Erythroblast (primary cell): ENCODE data around the gene ARHGEF6.

Experiments
- DNase-seq, 2 experiments: peaks; one replicate each; lab custom pipeline; 2025; lab: John Stamatoyannopoulos, UW
- GATA1 ChIP-seq: IDR thresholded peaks from 2 replicates; pipeline ENCODE4 v1.6.1; 2011; ENCODE audit warnings: low read depth, mild to moderate bottlenecking, control low read depth, low read length, moderate library complexity
- POLR2A ChIP-seq: IDR thresholded peaks from 2 replicates; pipeline ENCODE4 v1.6.1; 2011; ENCODE audit warnings: mild to moderate bottlenecking, low read length

Gene ARHGEF6

DNA sequence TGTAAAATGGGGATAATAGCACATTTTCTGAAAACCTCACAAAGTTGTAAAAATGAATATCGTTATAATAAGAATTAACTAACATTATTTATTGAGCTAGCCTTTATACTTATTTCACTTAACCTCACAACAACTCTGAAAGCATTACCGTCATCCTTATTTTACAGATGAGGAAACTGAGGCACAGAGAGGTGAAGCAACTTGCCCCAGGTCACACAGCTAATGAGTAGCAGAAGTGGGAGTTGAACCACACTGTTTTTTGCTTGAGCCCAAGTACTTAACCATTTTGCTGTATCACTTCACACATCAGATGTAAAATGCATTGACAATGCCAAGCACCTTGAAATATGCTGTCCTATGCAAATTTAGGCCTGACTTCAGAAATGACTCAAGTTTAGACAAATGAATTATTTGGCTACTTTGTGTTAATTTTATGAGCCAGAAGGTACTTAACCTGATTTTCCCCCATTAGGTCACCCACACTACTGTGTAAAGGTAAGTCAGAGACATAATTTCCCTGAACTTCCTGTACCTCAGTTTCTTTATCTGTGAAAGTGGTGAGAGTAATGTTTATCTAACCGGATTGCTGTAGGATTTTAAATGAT, 109.6 kb downstream of the ARHGEF6 start:
- no peak for DNase-seq
- no peak for TF ChIP-seq POLR2A

DNA sequence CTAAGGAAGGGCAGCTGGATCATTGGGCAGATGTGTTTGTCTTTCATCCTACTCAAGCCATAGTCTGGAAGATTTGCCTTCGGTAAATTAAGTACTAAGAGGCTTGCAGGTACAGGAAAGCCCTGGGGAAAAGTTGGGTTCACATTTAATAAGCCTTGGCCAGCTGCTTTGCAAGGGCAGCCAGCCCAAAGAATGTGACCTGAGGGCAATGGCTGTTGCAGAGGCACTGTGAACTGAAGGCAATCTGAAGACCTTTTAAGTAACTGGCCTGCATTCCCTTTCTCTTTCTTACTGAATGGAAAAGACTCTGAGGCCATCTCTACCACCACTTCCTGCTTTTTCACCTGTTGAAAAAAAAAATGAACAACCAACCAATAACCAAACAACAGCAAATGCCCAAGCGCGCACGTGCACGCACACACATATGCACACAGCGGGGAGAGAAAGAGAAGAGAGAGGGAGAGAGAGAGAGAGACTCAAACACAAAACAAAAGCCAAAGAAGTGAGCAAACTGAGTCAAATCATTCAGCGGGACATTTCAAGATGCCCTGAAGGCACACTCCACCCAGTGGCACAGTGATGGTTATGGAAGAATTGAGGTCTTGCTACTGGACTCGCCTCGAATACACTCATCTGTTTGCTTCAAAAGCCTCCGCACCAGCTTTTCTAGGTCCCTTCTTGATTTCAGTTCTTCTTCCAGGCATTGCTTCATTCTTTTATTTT, 113.1 kb downstream of the ARHGEF6 start:
- no peak for DNase-seq
- TF ChIP-seq GATA1 = no peak
- no peak for TF ChIP-seq POLR2A

DNA sequence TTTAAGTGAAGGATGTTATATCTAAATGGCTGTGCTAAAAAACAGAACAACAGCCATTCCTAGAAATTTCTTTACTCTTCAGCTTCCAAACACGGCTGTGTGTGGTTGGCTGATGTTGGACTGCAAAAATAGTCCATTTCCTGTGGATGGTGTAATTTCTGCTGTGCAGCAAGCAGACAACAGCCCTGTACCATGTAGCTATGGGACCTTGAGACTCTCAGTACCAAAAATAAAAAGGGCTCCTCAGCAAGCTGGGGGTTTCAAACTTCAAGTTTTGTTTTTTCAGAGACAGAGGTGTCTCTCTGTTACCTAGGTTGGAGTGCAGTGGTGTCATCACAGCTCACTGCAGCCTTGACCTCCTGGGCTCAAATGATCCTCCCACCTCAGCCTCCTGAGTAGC, 114.6 kb downstream of the ARHGEF6 start:
- DNase-seq = no peak
- TF ChIP-seq POLR2A (no peak), GATA1 (no peak)

DNA sequence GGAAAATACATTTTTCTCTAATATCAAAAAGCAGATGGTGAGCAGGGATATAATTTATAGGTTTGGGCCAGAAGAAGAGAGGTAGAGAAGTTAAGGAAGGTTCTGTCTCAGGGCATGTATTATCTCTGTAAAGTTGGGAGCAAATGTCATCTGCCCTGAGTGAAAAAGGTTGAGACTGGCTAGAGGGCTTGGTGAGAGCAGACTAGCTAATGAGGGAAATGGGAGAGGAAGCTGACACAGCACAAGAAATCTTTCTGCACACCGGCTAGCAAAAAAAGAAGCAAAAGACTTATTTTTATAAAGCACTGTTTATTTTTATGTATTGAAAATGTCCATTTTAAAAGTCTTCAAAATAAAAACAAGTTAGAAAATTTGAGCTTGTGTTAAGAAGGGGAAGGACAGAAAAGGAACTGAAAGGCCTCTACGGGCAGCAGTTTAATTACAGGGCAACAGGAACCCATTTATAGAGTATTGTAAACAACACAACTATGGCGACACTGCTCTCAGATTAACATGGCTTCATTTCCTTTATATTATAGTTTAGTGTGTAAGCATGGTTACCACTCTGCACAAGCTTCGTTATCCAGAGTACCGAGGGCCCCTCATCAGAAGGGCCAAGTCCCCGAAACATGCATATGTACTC, 115.4 kb downstream of the ARHGEF6 start:
- DNase-seq = no peak
- TF ChIP-seq GATA1 = no peak

DNA sequence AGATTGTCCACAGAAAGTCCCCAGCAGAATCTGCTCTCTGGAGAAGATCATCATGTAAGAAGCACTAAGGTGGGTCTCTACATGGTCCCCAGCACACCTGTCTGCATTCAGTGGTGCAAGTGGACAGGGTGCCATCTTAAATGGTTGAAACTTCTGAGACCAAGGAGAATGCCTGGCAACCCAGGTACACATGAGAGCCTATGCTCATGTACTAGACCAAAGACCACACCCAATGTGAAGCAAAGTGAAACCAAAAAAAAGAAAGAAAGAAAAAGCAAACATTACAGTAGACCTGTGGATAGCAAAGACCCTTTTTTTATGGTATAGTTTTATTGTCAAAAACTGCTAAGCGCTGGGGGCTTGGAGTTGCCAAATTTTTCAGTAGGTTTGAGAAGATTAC, 117.8 kb downstream of the ARHGEF6 start:
- no peak for DNase-seq
- no peak for TF ChIP-seq POLR2A
- TF ChIP-seq GATA1 = no peak

DNA sequence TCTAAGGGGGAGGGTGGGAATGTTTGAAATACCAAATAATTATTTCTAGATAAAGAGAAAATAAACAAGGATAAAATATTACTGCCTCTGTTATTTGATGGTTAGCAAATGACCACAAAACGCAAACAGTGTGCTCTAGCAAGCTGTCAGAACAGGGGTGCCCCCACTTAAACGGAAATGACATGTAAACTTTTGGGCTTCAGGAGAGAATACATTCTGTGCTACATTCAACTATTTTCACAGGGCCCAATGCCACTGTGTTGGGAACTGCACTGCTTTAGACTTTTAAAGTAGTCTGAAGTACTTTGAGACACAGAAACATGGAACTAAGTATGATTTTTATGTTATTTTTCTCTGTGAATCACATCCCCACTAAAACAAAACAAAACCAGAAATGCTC, 118.6 kb downstream of the ARHGEF6 start:
- no peak for TF ChIP-seq POLR2A
- TF ChIP-seq GATA1 = no peak
- DNase-seq = no peak

DNA sequence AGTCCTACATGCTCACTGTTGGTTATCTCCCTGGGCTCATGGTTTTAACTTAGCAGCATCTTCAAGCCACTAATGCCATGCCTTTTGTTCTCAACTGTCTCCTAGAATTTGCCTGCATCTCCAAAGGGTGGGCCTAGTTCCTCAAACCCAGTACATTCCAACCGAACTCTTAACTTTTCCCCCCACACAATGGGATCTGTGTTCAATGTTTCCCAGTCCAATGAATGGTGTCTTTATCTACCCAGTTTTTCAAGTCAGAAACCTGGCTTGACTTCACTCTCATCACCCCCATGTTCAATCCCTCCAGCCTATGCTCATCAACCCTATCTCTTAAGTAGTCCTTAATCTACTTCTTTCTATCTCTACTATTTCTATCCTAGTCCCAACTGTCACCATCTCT, 119.8 kb downstream of the ARHGEF6 start:
- no peak for DNase-seq
- TF ChIP-seq POLR2A (no peak), GATA1 (no peak)

DNA sequence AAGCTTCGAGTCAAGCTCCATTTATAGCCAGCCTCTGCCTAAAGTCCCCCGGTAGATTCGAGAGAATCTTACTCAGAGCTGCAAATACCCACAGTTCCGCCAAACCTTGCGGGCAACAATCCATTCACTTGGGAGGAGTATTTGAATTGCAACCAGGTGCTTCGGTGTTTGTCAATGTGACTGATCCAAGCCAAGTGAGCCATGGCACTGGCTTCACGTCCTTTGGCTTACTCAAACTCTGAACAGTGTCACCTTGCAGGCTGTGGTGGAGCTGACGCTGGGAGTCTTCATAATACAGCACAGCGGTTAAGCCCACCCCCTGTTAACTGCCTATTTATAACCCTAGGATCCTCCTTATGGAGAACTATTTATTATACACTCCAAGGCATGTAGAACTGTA, 121.6 kb downstream of the ARHGEF6 start:
- DNase-seq = no peak

DNA sequence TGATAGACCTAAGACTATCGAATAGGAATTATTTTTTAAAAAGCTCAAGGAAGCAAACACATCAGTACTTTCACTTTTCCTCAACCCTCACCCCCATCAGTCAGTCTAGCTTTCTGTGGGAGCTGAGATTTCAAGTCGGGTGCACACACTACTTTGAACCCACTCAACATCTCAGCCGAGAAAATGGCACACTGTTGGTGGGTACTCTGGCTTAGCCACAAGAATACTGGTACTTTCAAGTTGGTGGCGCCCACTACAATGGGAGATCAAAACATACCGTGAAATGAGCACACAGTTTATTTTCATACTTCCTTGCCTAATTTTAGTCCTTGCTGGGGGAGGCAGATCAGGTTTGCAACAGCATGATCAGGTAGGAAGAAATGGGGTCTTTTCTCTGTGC, 122.6 kb downstream of the ARHGEF6 start:
- DNase-seq = no peak
- TF ChIP-seq POLR2A (no peak), GATA1 (no peak)

More for the DNA sequence above, 121.6 kb downstream of the ARHGEF6 start:
- TF ChIP-seq GATA1 = no peak
- no peak for TF ChIP-seq POLR2A

DNA sequence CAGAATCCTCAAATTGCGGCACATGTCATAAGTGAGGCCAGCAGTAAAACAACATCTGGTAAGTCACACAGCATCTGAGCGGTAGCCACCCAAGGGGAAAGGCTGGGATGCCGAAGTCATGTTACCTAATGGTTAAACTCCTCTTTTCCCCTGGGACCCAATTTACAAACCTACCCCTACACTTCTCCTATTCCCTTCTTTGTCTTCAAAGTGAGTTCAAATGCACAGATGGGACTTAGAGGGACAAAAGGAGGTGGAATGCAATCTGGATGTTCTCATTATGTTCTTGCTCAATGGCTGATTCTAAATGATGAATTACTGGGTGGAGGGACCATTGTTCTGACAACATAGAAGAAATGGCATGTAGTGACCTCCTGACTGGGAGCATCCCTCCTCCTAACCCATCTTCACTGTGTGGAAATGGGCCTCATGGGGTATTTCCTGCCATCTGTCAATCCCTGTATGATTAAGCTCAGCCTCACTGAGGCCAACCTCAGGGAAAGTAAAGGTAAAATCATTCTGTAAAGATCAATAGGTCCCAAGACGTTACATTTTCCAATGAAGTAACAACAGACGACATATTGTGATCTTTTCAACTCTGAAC, 124.3 kb downstream of the ARHGEF6 start:
- TF ChIP-seq POLR2A (no peak), GATA1 (no peak)
- no peak for DNase-seq

DNA sequence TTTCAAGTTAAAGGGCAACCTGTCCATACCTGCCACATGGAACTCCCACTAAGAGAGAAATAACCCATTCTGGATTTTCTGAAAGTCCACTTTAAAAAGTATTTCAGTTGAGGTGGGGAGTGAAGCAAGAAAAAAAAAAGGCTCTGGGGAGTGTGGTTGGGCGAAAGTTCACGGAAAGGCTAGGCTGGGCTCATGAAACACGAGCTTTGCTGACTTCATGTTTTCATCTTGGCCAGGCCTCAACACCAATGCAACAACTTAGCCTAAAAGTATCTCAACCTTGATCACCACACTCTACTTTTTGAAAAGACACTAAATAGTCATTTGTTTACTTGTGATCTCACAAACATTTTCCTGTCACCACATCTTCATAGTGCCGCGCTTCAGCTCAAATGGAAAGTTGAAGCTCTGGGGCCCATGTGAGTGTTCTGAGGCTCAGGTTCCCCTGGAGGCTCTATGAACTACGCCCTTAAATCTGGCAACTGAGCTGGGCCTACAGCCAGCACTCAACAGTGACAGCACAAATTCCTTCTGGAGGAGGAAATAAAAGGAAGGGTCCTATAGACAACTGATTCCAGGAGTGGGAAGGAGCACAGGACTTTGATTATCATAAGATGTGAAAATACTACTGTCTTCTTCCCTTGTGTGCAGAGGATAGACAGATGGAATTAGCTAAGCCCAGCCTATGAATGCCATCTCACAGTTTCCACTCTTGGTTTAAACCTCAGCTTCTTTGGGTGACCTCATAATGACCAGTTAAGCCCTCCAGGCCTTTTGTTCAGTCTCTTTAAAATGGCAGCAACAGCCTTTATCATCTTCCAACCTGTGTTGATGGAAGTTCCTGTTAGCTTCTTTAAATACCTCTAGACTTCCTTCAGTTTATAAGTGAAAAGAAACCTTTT, 127.7 kb downstream of the ARHGEF6 start:
- TF ChIP-seq POLR2A (no peak), GATA1 (no peak)
- DNase-seq = no peak

DNA sequence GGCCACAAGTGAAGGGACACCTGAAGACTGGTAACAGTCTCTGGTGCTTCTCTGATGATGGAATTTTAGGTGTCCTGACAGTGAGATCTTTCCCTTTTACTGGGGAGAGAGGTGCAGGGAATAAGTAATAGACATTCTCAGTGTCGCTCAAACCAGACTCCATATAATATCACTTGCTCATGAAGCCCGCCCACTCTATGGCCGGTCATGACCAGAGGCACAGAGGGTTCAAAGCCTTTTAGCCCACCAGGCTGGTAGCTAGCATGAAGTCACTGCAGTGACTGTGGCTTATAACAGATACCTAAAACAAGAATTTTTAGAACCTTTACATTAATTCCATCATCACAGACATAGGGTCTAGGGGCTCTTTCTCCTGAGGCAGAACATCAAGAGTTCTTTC, 129.9 kb downstream of the ARHGEF6 start:
- no peak for DNase-seq
- TF ChIP-seq POLR2A (no peak), GATA1 (no peak)

DNA sequence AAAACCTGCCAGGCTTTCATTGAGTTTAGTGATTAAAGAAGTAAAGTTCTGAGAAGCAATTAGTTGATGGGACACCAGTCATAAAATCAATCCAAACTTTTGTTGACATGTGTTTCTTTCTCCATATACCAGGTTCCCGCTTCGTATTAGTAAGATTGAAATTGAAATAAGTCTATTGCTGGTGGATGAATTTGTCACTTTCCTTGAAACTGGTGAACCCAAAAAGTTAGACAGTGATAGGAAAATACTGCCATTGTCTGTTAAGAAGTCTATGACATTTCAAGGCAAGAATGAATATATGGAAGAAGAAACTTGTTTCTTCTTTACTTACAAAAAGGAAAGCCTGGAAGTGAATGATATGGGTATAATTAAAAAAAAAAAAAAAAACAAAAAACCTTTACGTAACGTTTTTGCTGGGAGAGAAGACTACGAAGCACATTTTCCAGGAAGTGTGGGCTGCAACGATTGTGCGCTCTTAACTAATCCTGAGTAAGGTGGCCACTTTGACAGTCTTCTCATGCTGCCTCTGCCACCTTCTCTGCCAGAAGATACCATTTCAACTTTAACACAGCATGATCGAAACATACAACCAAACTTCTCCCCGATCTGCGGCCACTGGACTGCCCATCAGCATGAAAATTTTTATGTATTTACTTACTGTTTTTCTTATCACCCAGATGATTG, 132.9 kb downstream of the ARHGEF6 start, which contains the start of gene CD40LG:
Gene CD40LG, plus strand, starts transcription at position 482 of the 684 bp plus-strand sequence. Its CDS starts 91 bp downstream, at position 573.
- DNase-seq = no peak
- no peak for TF ChIP-seq GATA1
